SJCRH30 (cell line): ENCODE data around the gene PTPRK. TPM values are rescaled to one million over a fixed set of nuclear protein-coding genes. Genes with fewer than 3 reads are reported as not detected.

Experiments
- DNase-seq, 2 experiments: peaks; one replicate each; pipeline ENCODE4 v3.0.0-alpha.2; 2015 to 2020
- H3K27ac ChIP-seq: fragments of 250-450 bp; sonication (Bioruptor Pico); 2 replicates; pipeline ENCODE4 v1.5.1; 2020; ENCODE audit warnings: mild to moderate bottlenecking, moderate library complexity
- H3K27me3 ChIP-seq: fragments of 250-450 bp; sonication (Bioruptor Pico); 2 replicates; pipeline ENCODE4 v1.5.1; 2020; ENCODE audit warnings: mild to moderate bottlenecking, moderate library complexity
- H3K36me3 ChIP-seq: fragments of 250-450 bp; sonication (Bioruptor Pico); 2 replicates; pipeline ENCODE4 v1.5.1; 2020; ENCODE audit warnings: mild to moderate bottlenecking, moderate library complexity
- H3K4me1 ChIP-seq: fragments of 250-450 bp; sonication (Bioruptor Pico); 2 replicates; pipeline ENCODE4 v1.5.1; 2020; ENCODE audit warnings: mild to moderate bottlenecking, moderate library complexity
- H3K4me3 ChIP-seq: fragments of 250-450 bp; sonication (Bioruptor Pico); 2 replicates; pipeline ENCODE4 v1.5.1; 2020; ENCODE audit warnings: mild to moderate bottlenecking, moderate library complexity
- H3K9me3 ChIP-seq: fragments of 250-450 bp; sonication (Bioruptor Pico); replicated peaks from 2 replicates; pipeline ENCODE4 v1.5.1; 2020; ENCODE audit warnings: mild to moderate bottlenecking, moderate library complexity
- total RNA-seq: library from RNA; depleted of rRNA; stranded (reverse); fragments of >200 nt; shearing (Covaris generic); gene quantifications from 2 replicates; pipeline ENCODE4 v1.2.3, GENCODE V29; 2014

Gene PTPRK
- total RNA-seq, 1 experiment from 2014 or later = 31.4 TPM

- Histone ChIP-seq H3K27ac (no peak overlapping the region), H3K27me3 (no peaks in the 10 kb centered on the region), H3K36me3 (peaks cover 2% of the 10 kb centered on the region; the same call in 1 of the 2 replicates), H3K4me1 (no peaks in the 10 kb centered on the region; the same call in 1 of the 2 replicates), H3K9me3 (no peaks in the 10 kb centered on the region; the same call in none of the 2 replicates), H3K4me3 (no peak overlapping the region)
- no peak for DNase-seq
These were observed 102.7 kb downstream of the PTPRK start for GRCh38 chr6:128417698-128418097.

- DNase-seq = no peak
- Histone ChIP-seq H3K27ac (no peak overlapping the region), H3K27me3 (no peaks in the 10 kb centered on the region), H3K4me1 (no peaks in the 10 kb centered on the region), H3K4me3 (no peak overlapping the region), H3K9me3 (peaks cover 2% of the 10 kb centered on the region), H3K36me3 (peaks cover 2% of the 10 kb centered on the region; the same call in 1 of the 2 replicates)
These were observed 105.0 kb downstream of the PTPRK start for GRCh38 chr6:128415387-128415786.

- Histone ChIP-seq H3K27ac (no peak overlapping the region), H3K9me3 (peaks cover 2% of the 10 kb centered on the region), H3K27me3 (no peaks in the 10 kb centered on the region), H3K36me3 (peaks cover 2% of the 10 kb centered on the region; the same call in 1 of the 2 replicates), H3K4me1 (no peaks in the 10 kb centered on the region), H3K4me3 (no peak overlapping the region)
- no peak for DNase-seq
These were observed 105.5 kb downstream of the PTPRK start for GRCh38 chr6:128414943-128415342.

GRCh38 chr6:128413291-128413690, 107.1 kb downstream of the PTPRK start:
- Histone ChIP-seq H3K27me3 (no peaks in the 10 kb centered on the region), H3K4me1 (no peaks in the 10 kb centered on the region), H3K27ac (no peak overlapping the region), H3K4me3 (no peak overlapping the region), H3K36me3 (peaks cover 2% of the 10 kb centered on the region; the same call in 1 of the 2 replicates), H3K9me3 (peaks cover 2% of the 10 kb centered on the region; the same call in 1 of the 2 replicates)
- no peak for DNase-seq

- no peak overlapping the region for H3K27ac ChIP-seq
- no peak for DNase-seq
- H3K4me3 ChIP-seq = no peak overlapping the region
These were observed 107.7 kb downstream of the PTPRK start for GRCh38 chr6:128412680-128413079.

GRCh38 chr6:128410584-128410983, 109.8 kb downstream of the PTPRK start:
- no peak for DNase-seq
- Histone ChIP-seq H3K27me3 (no peaks in the 10 kb centered on the region), H3K9me3 (0 out of 2 replicates have a peak, but pooled peaks cover 2% of the 10 kb centered on the region), H3K27ac (no peak overlapping the region), H3K4me1 (no peaks in the 10 kb centered on the region), H3K36me3 (peaks cover 2% of the 10 kb centered on the region; the same call in 1 of the 2 replicates), H3K4me3 (no peak overlapping the region)

More at GRCh38 chr6:128412680-128413079, 107.7 kb downstream of the PTPRK start:
- Histone ChIP-seq H3K4me1 (no peaks in the 10 kb centered on the region), H3K9me3 (peaks cover 2% of the 10 kb centered on the region; the same call in 1 of the 2 replicates), H3K27me3 (no peaks in the 10 kb centered on the region), H3K36me3 (peaks cover 2% of the 10 kb centered on the region; the same call in 1 of the 2 replicates)

GRCh38 chr6:128409003-128409402, 111.4 kb downstream of the PTPRK start:
- Histone ChIP-seq H3K27me3 (no peaks in the 10 kb centered on the region), H3K4me1 (no peaks in the 10 kb centered on the region), H3K36me3 (no peaks in the 10 kb centered on the region; the same call in 1 of the 2 replicates), H3K4me3 (no peak overlapping the region), H3K9me3 (0 out of 2 replicates have a peak, but pooled peaks cover 2% of the 10 kb centered on the region), H3K27ac (no peak overlapping the region)
- no peak for DNase-seq

- H3K4me1 ChIP-seq = no peaks in the 10 kb centered on the region
- no peaks in the 10 kb centered on the region; the same call in 1 of the 2 replicates for H3K36me3 ChIP-seq
- no peak for DNase-seq
- no peak overlapping the region for H3K4me3 ChIP-seq
- H3K27ac ChIP-seq = no peak overlapping the region
- no peaks in the 10 kb centered on the region for H3K27me3 ChIP-seq
- H3K9me3 ChIP-seq = 0 out of 2 replicates have a peak, but pooled peaks cover 2% of the 10 kb centered on the region
These were observed 113.9 kb downstream of the PTPRK start for GRCh38 chr6:128406453-128406852.

GRCh38 chr6:128403618-128404444, 116.6 kb downstream of the PTPRK start:
- Histone ChIP-seq H3K9me3 (no peaks in the 10 kb centered on the region), H3K27me3 (no peaks in the 10 kb centered on the region), H3K27ac (no peak overlapping the region), H3K36me3 (no peaks in the 10 kb centered on the region), H3K4me3 (no peak overlapping the region), H3K4me1 (no peaks in the 10 kb centered on the region)
- DNase-seq = no peak

GRCh38 chr6:128400875-128401274, 119.5 kb downstream of the PTPRK start:
- DNase-seq = no peak
- Histone ChIP-seq H3K36me3 (no peaks in the 10 kb centered on the region), H3K27ac (no peak overlapping the region), H3K9me3 (no peaks in the 10 kb centered on the region), H3K4me1 (no peaks in the 10 kb centered on the region), H3K4me3 (no peak overlapping the region), H3K27me3 (no peaks in the 10 kb centered on the region)

- DNase-seq = no peak
- H3K36me3 ChIP-seq = no peaks in the 10 kb centered on the region
- H3K9me3 ChIP-seq = no peaks in the 10 kb centered on the region
- H3K4me1 ChIP-seq = no peaks in the 10 kb centered on the region
- H3K4me3 ChIP-seq = no peak overlapping the region
- no peak overlapping the region for H3K27ac ChIP-seq
- H3K27me3 ChIP-seq = no peaks in the 10 kb centered on the region
These were observed 122.4 kb downstream of the PTPRK start for GRCh38 chr6:128397996-128398395.

GRCh38 chr6:128395596-128395995, 124.8 kb downstream of the PTPRK start:
- Histone ChIP-seq H3K9me3 (no peaks in the 10 kb centered on the region), H3K27me3 (no peaks in the 10 kb centered on the region), H3K36me3 (no peaks in the 10 kb centered on the region), H3K4me3 (no peak overlapping the region), H3K27ac (no peak overlapping the region), H3K4me1 (no peaks in the 10 kb centered on the region)
- no peak for DNase-seq

- H3K4me1 ChIP-seq = no peaks in the 10 kb centered on the region
- DNase-seq = no peak
- no peak overlapping the region for H3K27ac ChIP-seq
- no peak overlapping the region for H3K4me3 ChIP-seq
- no peaks in the 10 kb centered on the region for H3K9me3 ChIP-seq
- H3K36me3 ChIP-seq = no peaks in the 10 kb centered on the region
- no peaks in the 10 kb centered on the region for H3K27me3 ChIP-seq
These were observed 125.2 kb downstream of the PTPRK start for GRCh38 chr6:128395188-128395587.

GRCh38 chr6:128394167-128394566, 126.2 kb downstream of the PTPRK start:
- no peaks in the 10 kb centered on the region for H3K27me3 ChIP-seq
- H3K9me3 ChIP-seq = no peaks in the 10 kb centered on the region
- H3K36me3 ChIP-seq = no peaks in the 10 kb centered on the region
- H3K27ac ChIP-seq = no peak overlapping the region
- no peak for DNase-seq
- no peak overlapping the region for H3K4me3 ChIP-seq
- no peaks in the 10 kb centered on the region for H3K4me1 ChIP-seq

GRCh38 chr6:128389820-128390534, 130.4 kb downstream of the PTPRK start:
- Histone ChIP-seq H3K9me3 (no peaks in the 10 kb centered on the region), H3K4me1 (0 out of 2 replicates have a peak, but pooled peaks cover 2% of the 10 kb centered on the region), H3K36me3 (no peaks in the 10 kb centered on the region), H3K27me3 (no peaks in the 10 kb centered on the region), H3K27ac (no peak overlapping the region), H3K4me3 (no peak overlapping the region)
- no peak for DNase-seq
